Uterus (tissue), 4 donors: ENCODE data around the gene GSG1L2. TPM values are rescaled to one million over a fixed set of nuclear protein-coding genes. Genes with fewer than 3 reads are reported as not detected.

ENCODE experiments used
- DNase-seq, 2 donors: peaks; one replicate each; pipeline ENCODE4 v3.0.0-alpha.2; 2019 to 2020
- H3K27ac ChIP-seq, 2 donors: fragments of 200-600 bp; sonication (generic); 1 replicate in 1 of 2; 2 replicates in 1 of 2; pipeline ENCODE4 v1.5.1; 2016 to 2018
- H3K27me3 ChIP-seq, 2 donors: fragments of 200-600 bp; sonication (generic); one replicate each; pipeline ENCODE4 v1.5.1; 2018 to 2019; ENCODE audit warnings: control low read depth in 1 of 2
- H3K36me3 ChIP-seq, 2 donors: fragments of 200-600 bp; sonication (generic); one replicate each; pipeline ENCODE4 v1.5.1; 2019; ENCODE audit warnings: control low read depth in 1 of 2
- H3K4me1 ChIP-seq, 2 donors: fragments of 200-600 bp; sonication (generic); one replicate each; pipeline ENCODE4 v1.5.1; 2018 to 2019; ENCODE audit warnings: control low read depth in 1 of 2
- H3K4me3 ChIP-seq, 2 donors: fragments of 200-600 bp; sonication (generic); 1 replicate in 1 of 2; 2 replicates in 1 of 2; pipeline ENCODE4 v1.5.1; 2018 to 2019; ENCODE audit warnings: mild to moderate bottlenecking in 1 of 2
- H3K9me3 ChIP-seq, 2 donors: fragments of 200-600 bp; sonication (generic); one replicate each; pipeline ENCODE4 v1.5.1; 2019; ENCODE audit warnings: control low read depth in 1 of 2
- POLR2A ChIP-seq, 2 donors: fragments of 450-650 bp; IDR thresholded peaks; one replicate each; pipeline ENCODE4 v1.6.1; 2016; ENCODE audit warnings: antibody characterized with exemption in 2 of 2, mild to moderate bottlenecking in 1 of 2, moderate library complexity in 1 of 2
- intact Hi-C: fragments of 100-400 bp; cut with DNase I; formaldehyde crosslinking; loops from one replicate; pipeline ENCODE4 v1.15.1; 2023; ENCODE audit warnings: low total_unique reads
- total RNA-seq, 4 donors: library from RNA; depleted of rRNA in 3 of 4; stranded (reverse); fragments of >200 nt in 3 of 4; gene quantifications; one replicate each; pipeline versions ENCODE4 v1.1.0 to v1.2.4, GENCODE V29; 2014 to 2023
- TF ChIP-seq, protein P1 (sequence below), 4 experiments: fragments of 200-600 bp in 2 of 4; fragments of 450-650 bp in 2 of 4; sonication (generic) in 2 of 4; IDR thresholded peaks; one replicate each; pipeline ENCODE4 v1.5.1; 2016 to 2019; ENCODE audit warnings: antibody characterized with exemption in 4 of 4, mild to moderate bottlenecking in 2 of 4, moderate library complexity in 1 of 4
- donor health status: DM: yes; HTN: yes; CAD: no.

The GSG1L2 gene
- total RNA-seq, 4 donors from 2014 or later = not detected

DNA sequence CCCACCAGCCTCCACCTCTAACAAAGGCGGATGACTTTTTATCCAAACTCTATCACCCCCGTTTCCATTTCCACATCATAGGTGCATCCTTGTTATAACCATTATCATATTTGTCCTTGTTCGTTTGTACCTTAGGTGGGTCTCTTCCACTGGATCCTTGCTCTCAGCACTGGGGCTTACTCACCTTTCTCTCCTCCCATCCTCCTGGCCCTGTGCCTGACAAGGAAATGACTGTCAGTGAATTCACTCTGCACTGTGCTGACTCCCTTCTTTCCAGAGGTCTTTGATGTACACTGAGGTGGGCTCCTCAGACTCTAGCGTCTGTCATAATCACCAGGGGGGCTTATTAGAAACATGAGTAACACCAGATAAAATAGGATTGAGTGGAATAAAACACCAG, 3.1 kb downstream of the GSG1L2 start:
- TF ChIP-seq, protein P1, sequence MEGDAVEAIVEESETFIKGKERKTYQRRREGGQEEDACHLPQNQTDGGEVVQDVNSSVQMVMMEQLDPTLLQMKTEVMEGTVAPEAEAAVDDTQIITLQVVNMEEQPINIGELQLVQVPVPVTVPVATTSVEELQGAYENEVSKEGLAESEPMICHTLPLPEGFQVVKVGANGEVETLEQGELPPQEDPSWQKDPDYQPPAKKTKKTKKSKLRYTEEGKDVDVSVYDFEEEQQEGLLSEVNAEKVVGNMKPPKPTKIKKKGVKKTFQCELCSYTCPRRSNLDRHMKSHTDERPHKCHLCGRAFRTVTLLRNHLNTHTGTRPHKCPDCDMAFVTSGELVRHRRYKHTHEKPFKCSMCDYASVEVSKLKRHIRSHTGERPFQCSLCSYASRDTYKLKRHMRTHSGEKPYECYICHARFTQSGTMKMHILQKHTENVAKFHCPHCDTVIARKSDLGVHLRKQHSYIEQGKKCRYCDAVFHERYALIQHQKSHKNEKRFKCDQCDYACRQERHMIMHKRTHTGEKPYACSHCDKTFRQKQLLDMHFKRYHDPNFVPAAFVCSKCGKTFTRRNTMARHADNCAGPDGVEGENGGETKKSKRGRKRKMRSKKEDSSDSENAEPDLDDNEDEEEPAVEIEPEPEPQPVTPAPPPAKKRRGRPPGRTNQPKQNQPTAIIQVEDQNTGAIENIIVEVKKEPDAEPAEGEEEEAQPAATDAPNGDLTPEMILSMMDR (IDR thresholded peaks at IDR 0.05) = no peak
- no peak for TF ChIP-seq POLR2A (IDR thresholded peaks at IDR 0.05)
- intact Hi-C loops = no loop called here
- H3K36me3 ChIP-seq = no peaks in the 10 kb centered on the region

DNA sequence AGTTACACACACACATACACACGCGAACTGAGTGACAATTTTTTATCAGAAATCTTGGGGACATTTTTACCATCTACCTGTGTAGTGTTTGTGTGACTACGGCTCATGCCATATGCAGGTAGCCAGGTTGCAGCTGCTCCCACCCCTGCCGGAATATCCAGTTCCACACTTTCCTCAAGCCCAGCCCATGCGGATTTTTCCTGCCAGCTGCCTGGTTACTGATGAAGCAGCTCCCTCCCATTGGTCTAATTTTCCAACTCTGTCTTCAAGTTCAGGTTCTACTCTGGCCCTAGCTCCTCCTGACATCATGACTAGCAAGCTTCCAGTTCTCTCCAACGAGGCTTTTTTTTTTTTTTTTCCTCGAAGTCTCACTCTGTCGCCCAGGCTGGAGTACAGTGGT, 4.8 kb downstream of the GSG1L2 start:
- Histone ChIP-seq H3K27me3 (no peaks in the 10 kb centered on the region), H3K4me3 (no peak overlapping the region), H3K36me3 (no peaks in the 10 kb centered on the region), H3K27ac (no peak overlapping the region), H3K4me1 (no peaks in the 10 kb centered on the region), H3K9me3 (no peaks in the 10 kb centered on the region)
- no peak for DNase-seq
- intact Hi-C loops = no loop called here
- TF ChIP-seq, protein P1 (IDR thresholded peaks at IDR 0.05) = no peak
- TF ChIP-seq POLR2A (IDR thresholded peaks at IDR 0.05) = no peak

More for the DNA sequence above, 3.1 kb downstream of the GSG1L2 start:
- Histone ChIP-seq H3K9me3 (no peaks in the 10 kb centered on the region), H3K4me1 (no peaks in the 10 kb centered on the region), H3K4me3 (no peak overlapping the region), H3K27me3 (no peaks in the 10 kb centered on the region), H3K27ac (no peak overlapping the region)
- DNase-seq = no peak

DNA sequence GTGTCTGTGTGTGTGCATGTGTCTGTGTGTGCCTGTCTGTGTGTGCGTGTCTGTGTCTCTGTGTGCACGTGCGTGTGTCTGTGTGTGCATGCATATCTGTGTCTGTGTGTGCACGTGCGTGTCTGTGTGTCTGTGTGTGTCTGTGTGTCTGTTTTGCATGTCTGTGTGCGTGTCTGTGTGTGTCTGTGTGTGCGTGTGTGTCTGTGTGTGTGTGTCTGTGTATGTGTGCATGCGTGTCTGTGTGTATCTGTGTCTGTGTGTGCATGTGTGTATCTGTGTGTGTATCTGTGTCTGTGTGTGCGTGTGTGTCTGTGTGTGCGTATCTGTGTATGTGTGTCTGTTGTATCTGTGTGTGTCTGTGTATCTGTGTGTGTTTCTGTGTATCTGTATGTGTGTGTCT, 5.4 kb downstream of the GSG1L2 start:
- no peak for TF ChIP-seq POLR2A (IDR thresholded peaks at IDR 0.05)
- TF ChIP-seq, protein P1 (IDR thresholded peaks at IDR 0.05) = no peak
- Histone ChIP-seq H3K27ac (no peak overlapping the region), H3K4me3 (no peak overlapping the region), H3K4me1 (no peaks in the 10 kb centered on the region), H3K9me3 (no peaks in the 10 kb centered on the region), H3K36me3 (no peaks in the 10 kb centered on the region), H3K27me3 (no peaks in the 10 kb centered on the region)
- intact Hi-C loops = no loop called here
- DNase-seq = no peak

DNA sequence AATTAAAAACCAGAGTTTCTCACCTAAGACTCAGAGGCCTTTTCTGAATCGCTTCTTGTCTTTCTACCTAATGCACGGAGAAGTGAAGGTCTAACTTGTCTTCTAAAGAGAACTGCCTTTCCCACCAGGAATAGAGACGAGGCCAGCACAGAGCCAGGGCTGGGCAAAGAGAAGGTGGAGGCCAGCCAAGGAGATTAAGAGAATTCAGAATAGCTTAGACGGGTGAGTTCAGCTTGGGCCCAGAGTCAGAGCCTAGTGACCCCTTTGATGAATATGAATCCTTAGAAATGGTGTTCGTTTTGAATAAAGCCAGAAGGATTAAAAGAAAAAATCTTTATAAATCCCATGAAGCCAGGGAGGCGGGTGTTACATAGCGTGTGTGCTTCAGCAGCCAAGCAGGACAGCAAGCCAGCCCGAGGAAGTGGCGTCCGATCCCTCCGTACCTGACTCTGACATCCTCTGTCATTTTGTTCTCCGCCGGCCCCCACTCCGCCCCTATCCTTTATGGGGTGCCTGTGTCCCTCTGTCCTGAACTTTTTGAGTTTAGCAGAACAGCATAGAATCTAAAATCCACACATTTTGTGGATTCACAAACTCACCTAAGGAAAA, 7.4 kb downstream of the GSG1L2 start:
- no peak for TF ChIP-seq POLR2A (IDR thresholded peaks at IDR 0.05)
- TF ChIP-seq, protein P1 (IDR thresholded peaks at IDR 0.05) = no peak
- H3K9me3 ChIP-seq = no peaks in the 10 kb centered on the region
- DNase-seq = no peak
- H3K27me3 ChIP-seq = no peaks in the 10 kb centered on the region
- no peaks in the 10 kb centered on the region for H3K36me3 ChIP-seq
- H3K4me1 ChIP-seq = no peaks in the 10 kb centered on the region
- no peak overlapping the region for H3K4me3 ChIP-seq
- intact Hi-C loops = no loop called here
- H3K27ac ChIP-seq = no peak overlapping the region

DNA sequence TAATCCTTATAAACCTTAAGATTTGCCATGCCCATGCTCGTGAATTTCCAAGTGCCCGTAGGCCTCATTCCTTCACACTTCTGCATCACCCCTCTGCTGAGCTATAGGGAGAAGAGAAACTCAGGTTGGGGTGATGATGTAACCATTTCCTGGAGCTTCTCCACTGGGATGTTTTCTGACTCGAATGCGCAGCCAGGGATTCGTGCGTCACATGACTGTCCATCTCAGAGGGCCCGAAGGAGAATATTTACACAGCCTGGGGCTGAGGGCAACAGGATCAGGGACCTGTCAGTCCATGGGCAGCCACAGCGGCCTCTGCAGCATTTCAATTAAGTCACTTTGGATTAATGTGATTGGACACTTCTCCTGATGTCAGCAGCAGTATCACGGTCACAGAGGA, 8.7 kb downstream of the GSG1L2 start:
- Histone ChIP-seq H3K4me1 (no peaks in the 10 kb centered on the region), H3K27me3 (no peaks in the 10 kb centered on the region), H3K4me3 (no peak overlapping the region), H3K27ac (no peak overlapping the region), H3K9me3 (no peaks in the 10 kb centered on the region), H3K36me3 (no peaks in the 10 kb centered on the region)
- intact Hi-C loops = no loop called here
- DNase-seq = no peak
- TF ChIP-seq POLR2A (IDR thresholded peaks at IDR 0.05) = no peak
- TF ChIP-seq, protein P1 (IDR thresholded peaks at IDR 0.05) = no peak
